ENCODE results near the gene CPSF3.
A peak's percentile ranks its signal among the peaks of the same experiment; 100 is the strongest.
"Not testable (repeated sequence)": the region's sequence is repeated elsewhere in the genome, so short reads cannot be mapped to it uniquely, and the experiment has no call there.

CPSF3 gene

GRCh38 chr2:9492927-9493326, 69.5 kb downstream of the CPSF3 start:
- no peak for DNase-seq (ENCODE audit: low read depth in 1 of 2, low spot score in 1 of 2)
- TF ChIP-seq JUND (IDR thresholded peaks at IDR 0.05; ENCODE audit: low read depth): no peak

GRCh38 chr2:9493478-9493877, 70.0 kb downstream of the CPSF3 start:
- in situ Hi-C loops (cut with HindIII; ENCODE audit: low pct_unique_long_range_greater_than_20kb, low sequenced_read_pairs): no loop called here
- no peak for TF ChIP-seq JUND (IDR thresholded peaks at IDR 0.05; ENCODE audit: low read depth)

More at GRCh38 chr2:9492927-9493326, 69.5 kb downstream of the CPSF3 start:
- in situ Hi-C loops (cut with HindIII; ENCODE audit: low pct_unique_long_range_greater_than_20kb, low sequenced_read_pairs): no loop called here

GRCh38 chr2:9494081-9494480, 70.6 kb downstream of the CPSF3 start:
- no peak for DNase-seq (ENCODE audit: low read depth in 1 of 2, low spot score in 1 of 2)
- in situ Hi-C loops (cut with HindIII; ENCODE audit: low pct_unique_long_range_greater_than_20kb, low sequenced_read_pairs): no loop called here

More at GRCh38 chr2:9493478-9493877, 70.0 kb downstream of the CPSF3 start:
- no peak for DNase-seq (ENCODE audit: low read depth in 1 of 2, low spot score in 1 of 2)

GRCh38 chr2:9497017-9497416, 73.6 kb downstream of the CPSF3 start:
- in situ Hi-C loops (cut with HindIII; ENCODE audit: low pct_unique_long_range_greater_than_20kb, low sequenced_read_pairs): no loop called here
- peak in 1 of 2 experiments; percentile 42 for DNase-seq (ENCODE audit: low read depth in 1 of 2, low spot score in 1 of 2)
- no peak for TF ChIP-seq JUND (IDR thresholded peaks at IDR 0.05; ENCODE audit: low read depth)

More at GRCh38 chr2:9494081-9494480, 70.6 kb downstream of the CPSF3 start:
- TF ChIP-seq JUND (IDR thresholded peaks at IDR 0.05; ENCODE audit: low read depth): no peak

GRCh38 chr2:9498210-9498609, 74.8 kb downstream of the CPSF3 start:
- in situ Hi-C loops (cut with HindIII; ENCODE audit: low pct_unique_long_range_greater_than_20kb, low sequenced_read_pairs): no loop called here
- TF ChIP-seq JUND (IDR thresholded peaks at IDR 0.05; ENCODE audit: low read depth): no peak
- no peak for DNase-seq (ENCODE audit: low read depth in 1 of 2, low spot score in 1 of 2)

- DNase-seq (ENCODE audit: low read depth in 1 of 2, low spot score in 1 of 2): no peak
- no peak for TF ChIP-seq JUND (IDR thresholded peaks at IDR 0.05; ENCODE audit: low read depth)
- in situ Hi-C loops (cut with HindIII; ENCODE audit: low pct_unique_long_range_greater_than_20kb, low sequenced_read_pairs): no loop called here
These were observed 85.5 kb downstream of the CPSF3 start for GRCh38 chr2:9508931-9509330.

- DNase-seq (ENCODE audit: low read depth in 1 of 2, low spot score in 1 of 2); in situ Hi-C loops (cut with HindIII; ENCODE audit: low pct_unique_long_range_greater_than_20kb, low sequenced_read_pairs): not testable (repeated sequence)
These were observed 90.5 kb downstream of the CPSF3 start for GRCh38 chr2:9513946-9514345.

- in situ Hi-C loops (cut with HindIII; ENCODE audit: low pct_unique_long_range_greater_than_20kb, low sequenced_read_pairs): no loop called here
- no peak for DNase-seq (ENCODE audit: low read depth in 1 of 2, low spot score in 1 of 2)
These were observed 93.8 kb downstream of the CPSF3 start for GRCh38 chr2:9517118-9517782.

GRCh38 chr2:9518163-9518562, 94.7 kb downstream of the CPSF3 start:
- DNase-seq (ENCODE audit: low read depth in 1 of 2, low spot score in 1 of 2): peak in 1 of 2 experiments; percentile 0
- TF ChIP-seq JUND (IDR thresholded peaks at IDR 0.05; ENCODE audit: low read depth): no peak
- in situ Hi-C loops (cut with HindIII; ENCODE audit: low pct_unique_long_range_greater_than_20kb, low sequenced_read_pairs): no loop called here

More at GRCh38 chr2:9517118-9517782, 93.8 kb downstream of the CPSF3 start:
- TF ChIP-seq JUND (IDR thresholded peaks at IDR 0.05; ENCODE audit: low read depth): no peak

- in situ Hi-C loops (cut with HindIII; ENCODE audit: low pct_unique_long_range_greater_than_20kb, low sequenced_read_pairs): no loop called here
- DNase-seq (ENCODE audit: low read depth in 1 of 2, low spot score in 1 of 2): no peak
- TF ChIP-seq JUND (IDR thresholded peaks at IDR 0.05; ENCODE audit: low read depth): no peak
These were observed 95.3 kb downstream of the CPSF3 start for GRCh38 chr2:9518780-9519179.

- TF ChIP-seq JUND (IDR thresholded peaks at IDR 0.05; ENCODE audit: low read depth): no peak
- DNase-seq (ENCODE audit: low read depth in 1 of 2, low spot score in 1 of 2): no peak
- in situ Hi-C loops (cut with HindIII; ENCODE audit: low pct_unique_long_range_greater_than_20kb, low sequenced_read_pairs): no loop called here
These were observed 95.8 kb downstream of the CPSF3 start for GRCh38 chr2:9519250-9519649.

All from T47D (cell line).